ENCODE measurements around the gene FN1.
A peak's percentile ranks its signal among the peaks of the same experiment; 100 is the strongest.

Gene FN1

GRCh38 chr2:215447673-215448081, 11.8 kb upstream of the FN1 start:
- no peak for TF ChIP-seq CTCF (IDR thresholded peaks at IDR 0.05; ENCODE audit: poor library complexity, severe bottlenecking)
- Histone ChIP-seq H3K9me3 (ENCODE audit: severe bottlenecking) (no peaks in the 10 kb centered on the region), H3K4me3 (ENCODE audit: severe bottlenecking) (no peak overlapping the region), H3K4me1 (ENCODE audit: insufficient read depth, poor library complexity, severe bottlenecking) (peaks cover 9% of the 10 kb centered on the region), H3K36me3 (ENCODE audit: low read depth) (no peaks in the 10 kb centered on the region), H3K27me3 (ENCODE audit: insufficient read depth, poor library complexity, severe bottlenecking) (no peaks in the 10 kb centered on the region), H3K27ac (ENCODE audit: poor library complexity, severe bottlenecking) (peak overlapping the region; percentile 34)
- DNase-seq (ENCODE audit: low spot score) (no peak), ATAC-seq (ENCODE audit: low read depth) (peak; percentile 59; the same call in 2 of the 3 replicates)

GRCh38 chr2:215447056-215447455, 11.2 kb upstream of the FN1 start:
- DNase-seq (ENCODE audit: low spot score) (no peak), ATAC-seq (ENCODE audit: low read depth) (no peak)
- peak overlapping the region; percentile 34 for H3K27ac ChIP-seq (ENCODE audit: poor library complexity, severe bottlenecking)
- peaks cover 9% of the 10 kb centered on the region for H3K4me1 ChIP-seq (ENCODE audit: insufficient read depth, poor library complexity, severe bottlenecking)
- no peaks in the 10 kb centered on the region for H3K36me3 ChIP-seq (ENCODE audit: low read depth)
- H3K4me3 ChIP-seq (ENCODE audit: severe bottlenecking), result no peak overlapping the region
- no peaks in the 10 kb centered on the region for H3K27me3 ChIP-seq (ENCODE audit: insufficient read depth, poor library complexity, severe bottlenecking)
- no peaks in the 10 kb centered on the region for H3K9me3 ChIP-seq (ENCODE audit: severe bottlenecking)
- TF ChIP-seq CTCF (IDR thresholded peaks at IDR 0.05; ENCODE audit: poor library complexity, severe bottlenecking), result no peak

GRCh38 chr2:215442401-215442787, 6.5 kb upstream of the FN1 start:
- Histone ChIP-seq H3K4me3 (ENCODE audit: severe bottlenecking) (no peak overlapping the region), H3K4me1 (ENCODE audit: insufficient read depth, poor library complexity, severe bottlenecking) (peaks cover 42% of the 10 kb centered on the region), H3K27me3 (ENCODE audit: insufficient read depth, poor library complexity, severe bottlenecking) (no peaks in the 10 kb centered on the region), H3K27ac (ENCODE audit: poor library complexity, severe bottlenecking) (peak overlapping the region; percentile 97), H3K9me3 (ENCODE audit: severe bottlenecking) (no peaks in the 10 kb centered on the region), H3K36me3 (ENCODE audit: low read depth) (no peaks in the 10 kb centered on the region)
- ATAC-seq (ENCODE audit: low read depth) (no peak), DNase-seq (ENCODE audit: low spot score) (no peak)
- no peak for TF ChIP-seq CTCF (IDR thresholded peaks at IDR 0.05; ENCODE audit: poor library complexity, severe bottlenecking)

GRCh38 chr2:215441560-215442400, 5.9 kb upstream of the FN1 start:
- ATAC-seq (ENCODE audit: low read depth), result peak; percentile 75
- no peak for TF ChIP-seq CTCF (IDR thresholded peaks at IDR 0.05; ENCODE audit: poor library complexity, severe bottlenecking)

GRCh38 chr2:215439980-215440512, 4.2 kb upstream of the FN1 start:
- peak overlapping the region; percentile 97 for H3K27ac ChIP-seq (ENCODE audit: poor library complexity, severe bottlenecking)
- no peak overlapping the region for H3K4me3 ChIP-seq (ENCODE audit: severe bottlenecking)
- no peaks in the 10 kb centered on the region for H3K27me3 ChIP-seq (ENCODE audit: insufficient read depth, poor library complexity, severe bottlenecking)
- peaks cover 45% of the 10 kb centered on the region for H3K4me1 ChIP-seq (ENCODE audit: insufficient read depth, poor library complexity, severe bottlenecking)
- no peak for TF ChIP-seq CTCF (IDR thresholded peaks at IDR 0.05; ENCODE audit: poor library complexity, severe bottlenecking)
- ATAC-seq (ENCODE audit: low read depth) (no peak), DNase-seq (ENCODE audit: low spot score) (no peak)
- no peaks in the 10 kb centered on the region for H3K9me3 ChIP-seq (ENCODE audit: severe bottlenecking)
- H3K36me3 ChIP-seq (ENCODE audit: low read depth), result peaks cover under 1% of the 10 kb centered on the region; the same call in 1 of the 2 replicates

More at GRCh38 chr2:215441560-215442400, 5.9 kb upstream of the FN1 start:
- no peak for DNase-seq (ENCODE audit: low spot score)
- Histone ChIP-seq H3K4me1 (ENCODE audit: insufficient read depth, poor library complexity, severe bottlenecking) (peaks cover 45% of the 10 kb centered on the region), H3K4me3 (ENCODE audit: severe bottlenecking) (no peak overlapping the region), H3K36me3 (ENCODE audit: low read depth) (no peaks in the 10 kb centered on the region), H3K27me3 (ENCODE audit: insufficient read depth, poor library complexity, severe bottlenecking) (no peaks in the 10 kb centered on the region), H3K9me3 (ENCODE audit: severe bottlenecking) (no peaks in the 10 kb centered on the region), H3K27ac (ENCODE audit: poor library complexity, severe bottlenecking) (peak overlapping the region; percentile 97)
